Kidney epithelial cell (primary cell): ENCODE results near the gene ZNF275. TPM values are rescaled to one million over a fixed set of nuclear protein-coding genes. Genes with fewer than 3 reads are reported as not detected.

Experiments used
- DNase-seq: peaks from one replicate; pipeline ENCODE4 v3.0.0-alpha.2; 2010; ENCODE audit warnings: low read depth
- H3K27me3 ChIP-seq: 2 replicates; pipeline ENCODE4 v1.6.0; 2011; ENCODE audit warnings: low read length; ENCODE audit not compliant: control insufficient read depth, insufficient read depth
- H3K36me3 ChIP-seq: 2 replicates; pipeline ENCODE4 v1.5.1; 2011; ENCODE audit warnings: low read length; ENCODE audit not compliant: control insufficient read depth, insufficient read depth
- H3K4me3 ChIP-seq: 2 replicates; pipeline ENCODE4 v1.5.1; 2011; ENCODE audit warnings: low read depth, mild to moderate bottlenecking, control low read depth, low read length
- total RNA-seq: library from RNA; depleted of rRNA; stranded (reverse); fragments of >200 nt; gene quantifications from 2 replicates; pipeline ENCODE4 v1.2.3, GENCODE V29; 2015
- TF ChIP-seq, protein P1 (sequence below): IDR thresholded peaks from 2 replicates; pipeline ENCODE4 v1.5.1; 2011; ENCODE audit warnings: mild to moderate bottlenecking, moderate library complexity, low read length, control low read depth, inconsistent platforms; ENCODE audit not compliant: insufficient read depth, poor library complexity, severe bottlenecking

ZNF275 gene
- total RNA-seq, 1 donor from 2014 or later, result 10.5 TPM

DNA sequence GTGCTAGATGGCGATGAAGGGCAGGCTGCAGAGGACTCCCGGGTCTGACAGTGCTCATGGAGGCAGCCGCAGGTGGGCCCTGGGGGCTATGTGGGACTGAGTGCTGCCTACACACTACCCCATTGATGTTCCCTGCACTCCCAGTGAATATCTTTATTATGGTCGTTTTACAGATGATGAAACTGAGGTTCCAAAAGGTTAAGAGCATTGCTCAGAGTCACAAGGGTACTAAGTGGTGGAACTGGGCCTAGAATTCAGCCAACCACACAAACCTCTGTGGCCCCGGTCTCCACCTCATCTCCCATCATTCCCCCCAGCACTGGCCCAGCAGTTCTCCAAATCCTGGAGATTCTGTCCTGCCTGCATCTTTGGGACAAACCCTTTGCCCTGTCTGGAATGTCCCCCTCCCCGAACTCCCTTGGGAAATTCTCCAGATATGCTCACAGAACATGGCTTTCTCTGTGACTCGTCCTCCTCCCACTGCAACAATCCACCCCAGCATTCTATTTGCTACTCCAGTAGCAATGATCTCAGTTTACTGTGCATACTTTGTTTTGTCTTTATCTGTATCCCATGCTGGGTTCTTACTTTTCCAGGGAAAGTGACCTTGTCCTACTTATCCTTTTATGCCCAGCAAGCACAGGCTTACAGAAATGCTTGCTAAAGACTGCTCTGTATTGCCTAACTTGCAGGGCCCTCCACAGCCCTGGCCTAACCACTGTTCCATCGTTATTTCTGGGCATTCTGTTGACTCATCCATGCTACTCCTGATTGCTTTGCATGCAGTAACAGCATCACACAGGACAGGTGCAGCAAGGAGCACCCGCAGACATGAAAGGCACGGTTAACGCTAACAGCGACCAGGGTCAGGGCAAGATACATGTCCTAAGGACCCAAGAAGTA lies 26.4 kb upstream of the ZNF275 start:
- H3K36me3 ChIP-seq, result no peaks in the 10 kb centered on the region
- H3K27me3 ChIP-seq, result no peaks in the 10 kb centered on the region
- TF ChIP-seq, protein P1, sequence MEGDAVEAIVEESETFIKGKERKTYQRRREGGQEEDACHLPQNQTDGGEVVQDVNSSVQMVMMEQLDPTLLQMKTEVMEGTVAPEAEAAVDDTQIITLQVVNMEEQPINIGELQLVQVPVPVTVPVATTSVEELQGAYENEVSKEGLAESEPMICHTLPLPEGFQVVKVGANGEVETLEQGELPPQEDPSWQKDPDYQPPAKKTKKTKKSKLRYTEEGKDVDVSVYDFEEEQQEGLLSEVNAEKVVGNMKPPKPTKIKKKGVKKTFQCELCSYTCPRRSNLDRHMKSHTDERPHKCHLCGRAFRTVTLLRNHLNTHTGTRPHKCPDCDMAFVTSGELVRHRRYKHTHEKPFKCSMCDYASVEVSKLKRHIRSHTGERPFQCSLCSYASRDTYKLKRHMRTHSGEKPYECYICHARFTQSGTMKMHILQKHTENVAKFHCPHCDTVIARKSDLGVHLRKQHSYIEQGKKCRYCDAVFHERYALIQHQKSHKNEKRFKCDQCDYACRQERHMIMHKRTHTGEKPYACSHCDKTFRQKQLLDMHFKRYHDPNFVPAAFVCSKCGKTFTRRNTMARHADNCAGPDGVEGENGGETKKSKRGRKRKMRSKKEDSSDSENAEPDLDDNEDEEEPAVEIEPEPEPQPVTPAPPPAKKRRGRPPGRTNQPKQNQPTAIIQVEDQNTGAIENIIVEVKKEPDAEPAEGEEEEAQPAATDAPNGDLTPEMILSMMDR, result no peak
- no peak for DNase-seq
- no peak overlapping the region for H3K4me3 ChIP-seq

DNA sequence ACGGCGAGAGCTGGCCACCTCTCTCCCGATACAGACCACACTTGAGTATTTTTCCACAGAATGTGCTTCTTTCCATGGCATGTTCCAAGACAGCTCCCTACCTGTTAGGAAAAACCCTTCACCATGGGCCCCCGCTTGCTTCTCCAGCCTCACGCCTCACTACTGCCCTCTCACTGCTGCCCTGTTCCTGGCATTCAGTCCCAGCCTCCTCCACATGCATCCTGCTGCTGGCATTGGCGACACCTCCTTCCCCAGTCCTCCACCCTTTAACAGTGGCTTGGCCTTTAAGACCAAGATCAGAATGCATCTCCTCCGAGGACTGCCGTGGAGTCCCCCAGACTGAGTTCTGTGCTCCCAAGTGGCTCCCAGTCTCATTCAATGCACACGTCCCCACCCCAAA lies 23.1 kb upstream of the ZNF275 start:
- Histone ChIP-seq H3K36me3 (no peaks in the 10 kb centered on the region), H3K4me3 (no peak overlapping the region), H3K27me3 (no peaks in the 10 kb centered on the region)
- TF ChIP-seq, protein P1, result no peak
- no peak for DNase-seq

DNA sequence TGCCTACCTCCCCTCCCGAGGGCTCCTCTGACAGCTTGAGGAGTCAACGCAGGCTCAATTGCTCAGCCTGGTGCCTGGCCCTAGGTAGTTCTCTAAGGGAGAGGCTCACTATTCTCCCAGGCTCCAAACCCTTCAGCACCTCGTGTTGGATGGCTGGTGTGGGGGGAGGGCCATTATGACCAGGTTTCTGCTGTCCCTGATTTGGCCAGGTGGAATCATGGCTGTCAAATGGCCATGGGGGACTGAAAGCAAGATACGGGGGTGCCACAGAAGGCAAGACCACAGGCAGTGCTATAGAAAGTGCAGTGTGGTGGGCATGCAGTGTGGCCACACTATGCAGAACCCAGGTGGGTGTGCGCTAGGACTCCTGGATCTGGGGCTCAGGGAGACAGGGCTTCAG lies 21.9 kb upstream of the ZNF275 start:
- no peak overlapping the region for H3K4me3 ChIP-seq
- DNase-seq, result no peak
- H3K27me3 ChIP-seq, result no peaks in the 10 kb centered on the region
- H3K36me3 ChIP-seq, result no peaks in the 10 kb centered on the region
- TF ChIP-seq, protein P1, result no peak

DNA sequence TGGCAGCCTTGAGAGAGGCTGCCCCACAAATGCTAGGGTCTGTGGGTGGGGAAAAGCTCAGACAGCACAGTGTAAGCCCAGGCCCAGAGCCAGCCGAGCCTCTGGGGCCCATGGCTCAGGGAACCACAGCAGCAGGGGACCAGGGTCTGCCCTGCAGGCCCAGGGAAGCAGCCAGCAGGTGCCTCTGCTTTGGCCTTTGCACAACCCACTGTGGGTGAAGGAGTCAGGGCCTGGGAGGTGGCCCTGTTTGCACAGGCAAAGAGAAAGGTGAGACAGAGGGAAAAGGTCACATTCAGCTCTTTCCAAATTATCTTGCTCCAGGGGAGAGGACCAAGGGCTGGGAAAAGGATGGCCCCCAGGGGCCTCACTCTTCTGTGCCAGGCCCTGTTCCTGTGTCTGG lies 21.1 kb upstream of the ZNF275 start:
- TF ChIP-seq, protein P1, result no peak
- no peaks in the 10 kb centered on the region for H3K36me3 ChIP-seq
- H3K4me3 ChIP-seq, result no peak overlapping the region

DNA sequence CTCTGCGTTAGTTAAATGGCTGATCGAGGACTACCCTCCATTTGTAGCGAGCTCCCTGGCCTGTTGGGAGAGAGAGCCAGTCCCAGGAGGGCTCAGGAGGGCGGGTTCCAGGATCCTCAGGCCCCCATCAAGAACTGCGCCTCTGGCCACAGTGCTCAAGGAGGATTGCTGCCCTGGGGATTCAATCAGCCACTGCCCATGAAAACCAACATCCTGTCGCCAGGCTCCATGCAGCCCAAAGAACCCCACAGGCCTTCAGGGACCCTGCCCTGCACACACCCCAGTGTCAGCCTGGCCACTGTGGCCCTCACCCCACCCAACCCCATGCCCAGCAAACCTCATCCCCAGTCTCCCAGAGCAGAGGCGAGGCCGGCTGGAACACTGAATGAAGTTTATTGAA lies 16.6 kb upstream of the ZNF275 start:
- H3K4me3 ChIP-seq, result no peak overlapping the region
- no peaks in the 10 kb centered on the region for H3K36me3 ChIP-seq
- H3K27me3 ChIP-seq, result peaks cover 10% of the 10 kb centered on the region
- TF ChIP-seq, protein P1, result no peak
- DNase-seq, result no peak

More for the DNA sequence above, 21.1 kb upstream of the ZNF275 start:
- H3K27me3 ChIP-seq, result no peaks in the 10 kb centered on the region
- no peak for DNase-seq
